ENCODE results near the gene CLEC20A.

Gene CLEC20A

DNA sequence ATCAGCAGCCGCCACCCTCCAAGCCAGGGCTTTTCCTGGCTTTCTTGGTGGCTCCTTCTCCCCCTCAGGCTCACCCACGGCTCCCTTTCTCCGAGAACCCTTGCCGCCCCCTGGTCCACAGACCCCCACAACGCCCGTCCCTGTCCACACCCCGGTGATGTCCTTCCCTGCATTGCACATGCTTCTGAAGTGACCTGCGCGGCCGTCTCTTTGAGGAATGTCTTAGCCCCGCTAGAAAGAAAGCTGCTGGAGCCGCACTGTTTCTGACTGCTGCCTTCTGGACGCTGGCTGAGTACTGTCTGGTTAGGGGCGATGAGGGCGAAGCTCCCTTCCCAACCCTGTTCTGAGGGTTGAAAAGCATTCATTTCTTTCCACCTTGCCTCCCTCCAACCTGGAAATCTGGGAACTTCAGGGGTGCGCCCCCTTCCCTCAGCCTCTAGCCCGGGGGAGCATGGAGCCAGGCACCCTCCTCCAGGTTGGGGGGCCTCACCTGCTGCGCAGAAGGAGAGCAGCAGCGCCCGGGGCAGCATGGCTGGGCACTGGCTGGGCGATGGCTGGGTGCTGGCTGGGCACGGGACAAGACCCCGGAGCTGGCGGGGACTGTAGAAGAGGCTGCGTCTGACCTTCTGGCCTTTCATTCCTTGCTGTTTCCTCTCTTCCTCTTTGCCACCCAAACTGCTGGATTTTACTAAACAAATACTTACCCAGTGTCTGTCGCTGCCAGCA lies at the start of gene CLEC20A:
CLEC20A (minus strand) TSS at position 555 of the 726 bp plus-strand sequence; CDS start at position 530, 25 bp downstream.
- DNase-seq = no peak
- TF ChIP-seq GATA1 (IDR thresholded peaks at IDR 0.05; ENCODE audit: low read depth, low read length) (no peak), POLR2A (IDR thresholded peaks at IDR 0.05; ENCODE audit: low read length) (no peak)

DNA sequence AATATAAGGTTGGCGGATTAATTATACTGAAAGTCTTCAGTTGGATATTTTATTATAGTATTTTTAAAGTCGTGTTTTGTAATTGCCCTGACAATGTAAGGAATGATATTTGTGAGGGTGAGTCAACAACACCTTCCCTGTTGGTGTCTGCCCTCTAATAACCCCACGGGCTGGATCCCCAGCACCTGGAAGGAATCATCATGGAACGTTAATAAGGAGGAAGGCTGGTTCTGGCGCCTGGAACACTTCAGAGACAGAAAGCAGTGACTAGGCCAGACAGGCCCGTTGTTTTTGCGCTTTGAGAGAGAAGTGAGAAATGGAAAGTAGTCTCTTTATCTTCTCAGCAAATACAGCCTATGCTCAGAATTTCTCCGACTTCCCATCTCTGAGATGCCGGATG lies 47.8 kb upstream of the CLEC20A start:
- TF ChIP-seq POLR2A (IDR thresholded peaks at IDR 0.05; ENCODE audit: low read length) (no peak), GATA1 (IDR thresholded peaks at IDR 0.05; ENCODE audit: low read depth, low read length) (no peak)
- DNase-seq = no peak

DNA sequence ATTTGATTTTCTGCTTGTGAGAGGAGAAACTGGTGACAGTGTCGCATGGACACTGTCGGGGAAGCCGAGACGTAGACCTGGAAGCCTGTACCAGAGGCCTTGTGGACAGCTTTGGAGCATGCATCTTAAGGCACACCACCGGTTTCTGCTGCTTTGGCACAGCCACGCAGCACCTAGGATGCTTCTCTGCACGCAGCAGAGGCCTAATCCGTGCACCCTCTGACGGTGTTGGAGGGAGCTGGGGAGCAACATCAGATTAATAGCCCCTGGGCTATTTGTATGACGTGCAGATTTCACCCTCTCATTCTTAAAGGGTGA lies 46.5 kb upstream of the CLEC20A start:
- DNase-seq = peak in 1 of 2 experiments; percentile 50
- no peak for TF ChIP-seq GATA1 (IDR thresholded peaks at IDR 0.05; ENCODE audit: low read depth, low read length)
- no peak for TF ChIP-seq POLR2A (IDR thresholded peaks at IDR 0.05; ENCODE audit: low read length)

DNA sequence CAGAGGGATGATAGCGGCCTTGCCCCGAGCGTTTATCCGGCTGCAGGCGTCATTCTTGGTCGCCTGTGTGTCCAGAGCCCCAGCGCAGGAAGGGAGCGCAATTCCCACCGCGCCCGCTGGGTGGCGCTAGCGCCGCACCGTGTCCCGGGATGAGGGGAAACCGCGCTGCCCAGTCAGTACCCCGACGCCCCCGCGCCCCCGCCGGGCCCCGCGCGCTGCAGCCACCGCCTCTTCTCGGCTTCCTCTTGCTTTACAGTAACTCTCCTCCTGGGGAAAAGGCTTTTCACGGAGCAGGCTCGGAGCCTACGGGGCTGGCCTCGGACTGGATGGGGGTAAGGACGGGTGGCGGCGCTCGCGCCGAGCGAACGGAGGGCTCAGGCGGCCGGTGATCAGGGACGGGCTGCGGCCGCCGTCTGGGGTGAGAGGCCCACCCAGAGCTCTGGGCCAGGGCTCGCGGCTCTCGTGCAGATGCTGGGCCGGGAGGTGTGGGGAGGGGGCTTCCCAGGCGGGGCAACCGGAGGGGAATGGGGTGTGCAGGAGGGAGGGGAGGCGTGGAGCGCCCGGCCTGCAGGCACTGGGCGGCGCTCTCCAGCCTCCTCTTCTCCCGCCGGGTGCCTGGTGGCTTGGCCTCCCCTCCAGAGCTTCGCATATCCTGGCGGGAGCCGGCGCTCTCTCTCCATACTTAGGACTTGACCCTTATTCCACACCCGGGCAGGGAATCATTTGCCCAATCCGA lies 46.0 kb upstream of the CLEC20A start:
- TF ChIP-seq GATA1 (IDR thresholded peaks at IDR 0.05; ENCODE audit: low read depth, low read length) (no peak), POLR2A (IDR thresholded peaks at IDR 0.05; ENCODE audit: low read length) (peak; percentile 35)
- DNase-seq = peak; percentile 86 to 93

DNA sequence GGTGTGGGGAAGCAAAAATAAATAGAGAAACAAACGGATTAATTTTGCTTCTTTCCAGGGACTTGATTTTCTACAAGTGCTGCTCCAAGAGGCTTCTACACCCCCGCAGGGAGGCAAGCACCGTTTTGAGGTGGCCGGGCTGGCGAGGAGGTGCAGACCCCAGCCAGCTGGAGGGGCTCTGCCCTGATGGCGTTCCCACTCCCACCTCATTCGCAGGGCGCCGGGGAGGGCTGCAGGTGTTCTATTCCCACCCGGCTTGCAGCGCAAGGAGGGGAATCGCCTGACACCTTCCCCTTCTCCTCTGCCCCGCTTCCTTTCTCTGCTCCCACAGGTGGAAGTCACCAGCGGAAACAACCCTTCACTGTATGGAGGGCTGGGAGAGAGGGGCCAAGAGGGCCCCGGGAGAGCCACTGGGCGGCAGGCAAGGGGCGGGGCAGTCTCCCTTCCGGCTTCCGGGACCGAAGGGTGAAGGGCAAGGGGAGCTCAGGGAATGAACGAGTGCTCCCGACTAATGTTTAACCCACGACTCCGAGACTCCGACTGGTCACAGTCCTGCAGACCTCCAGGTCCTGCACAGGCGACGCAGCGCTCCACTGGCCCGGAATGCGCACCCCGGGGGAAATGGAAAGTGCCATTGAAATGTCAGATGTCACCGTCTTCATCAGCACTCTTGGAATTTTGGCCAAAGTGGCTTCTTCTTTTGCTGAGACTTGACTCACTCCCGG lies 45.2 kb upstream of the CLEC20A start:
- DNase-seq = peak in 1 of 2 experiments; percentile 64
- TF ChIP-seq POLR2A (IDR thresholded peaks at IDR 0.05; ENCODE audit: low read length) (peak; percentile 48), GATA1 (IDR thresholded peaks at IDR 0.05; ENCODE audit: low read depth, low read length) (no peak)

DNA sequence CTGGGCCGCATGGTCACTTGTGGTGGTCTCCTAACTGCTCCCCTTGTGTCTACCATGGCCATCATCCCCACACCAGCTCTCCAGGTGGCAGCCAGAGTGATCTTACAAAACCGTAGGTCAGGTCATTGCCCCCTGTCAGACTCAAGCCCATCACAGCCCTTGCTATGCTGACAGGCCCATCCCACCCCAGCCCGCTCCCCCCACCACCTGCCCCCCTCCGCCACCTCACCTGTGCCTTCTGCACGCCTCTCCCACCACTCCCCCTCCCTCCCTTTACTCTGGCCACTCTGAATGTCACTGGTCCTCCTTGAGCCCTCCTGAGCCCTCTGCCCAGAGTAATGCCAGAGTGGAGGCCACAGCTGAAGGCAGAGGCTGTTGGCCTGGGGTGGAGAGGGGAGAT lies 44.6 kb upstream of the CLEC20A start:
- TF ChIP-seq GATA1 (IDR thresholded peaks at IDR 0.05; ENCODE audit: low read depth, low read length) (no peak), POLR2A (IDR thresholded peaks at IDR 0.05; ENCODE audit: low read length) (no peak)
- DNase-seq = no peak

DNA sequence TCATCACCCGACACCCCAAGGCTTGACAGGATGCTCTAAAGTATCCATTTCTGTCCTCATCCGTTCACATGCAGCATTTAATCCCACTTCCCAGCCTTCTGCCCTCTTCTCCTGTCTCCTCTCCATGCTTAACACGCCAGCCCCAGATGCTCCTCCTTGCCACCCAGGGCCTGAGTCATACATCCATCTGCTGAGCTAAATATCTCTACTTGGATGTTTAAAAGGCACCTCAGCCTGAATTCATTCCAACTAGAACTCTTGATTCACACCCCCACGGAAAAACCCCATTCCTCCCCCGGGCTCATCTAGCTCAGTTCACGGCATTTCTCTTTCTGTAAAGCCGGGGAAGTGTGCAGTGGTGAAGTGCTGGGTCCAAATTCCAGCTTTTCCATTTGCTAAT lies 43.9 kb upstream of the CLEC20A start:
- TF ChIP-seq GATA1 (IDR thresholded peaks at IDR 0.05; ENCODE audit: low read depth, low read length) = no peak
- DNase-seq = peak; percentile 68 to 82

DNA sequence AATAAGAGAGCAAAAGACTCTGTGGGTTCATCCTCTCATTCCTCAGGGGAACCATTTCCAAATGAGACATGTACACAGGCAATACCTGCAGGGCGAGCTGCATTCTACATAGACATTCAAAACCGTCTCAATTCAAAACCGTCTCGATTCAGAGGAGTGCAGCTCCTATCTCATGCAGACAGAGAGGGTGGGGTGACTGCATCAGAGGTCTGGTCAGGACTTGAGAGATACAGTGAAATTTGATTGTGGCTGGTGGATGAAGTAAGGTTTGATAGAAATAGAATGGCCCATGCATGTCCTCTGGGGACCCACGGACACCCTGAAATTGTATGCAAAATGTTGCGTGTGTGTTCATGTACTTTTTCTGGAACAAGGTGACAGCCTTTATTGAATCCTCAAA lies 43.4 kb upstream of the CLEC20A start:
- TF ChIP-seq POLR2A (IDR thresholded peaks at IDR 0.05; ENCODE audit: low read length) (peak; percentile 18), GATA1 (IDR thresholded peaks at IDR 0.05; ENCODE audit: low read depth, low read length) (peak; percentile 84)
- DNase-seq = peak; percentile 93 to 95

DNA sequence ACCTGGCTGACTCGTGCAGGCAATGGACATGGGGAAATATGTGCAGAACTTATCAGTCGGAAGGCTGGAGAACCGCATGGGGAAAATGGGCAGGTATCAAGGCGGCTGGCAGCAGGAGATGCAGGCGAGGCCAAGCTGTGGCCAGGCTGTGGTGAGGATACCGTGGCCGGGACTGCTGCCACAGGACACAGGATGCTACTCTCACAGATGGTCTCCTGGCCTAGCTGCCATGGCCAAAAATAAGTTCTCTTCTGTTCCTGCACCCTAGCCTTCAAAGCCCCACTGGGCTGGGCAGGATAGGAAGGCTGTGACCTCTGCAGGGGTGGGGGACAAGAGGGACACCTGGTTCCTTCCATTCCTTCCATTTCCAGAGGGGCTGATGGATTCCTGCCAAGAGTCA lies 42.5 kb upstream of the CLEC20A start:
- TF ChIP-seq GATA1 (IDR thresholded peaks at IDR 0.05; ENCODE audit: low read depth, low read length) (no peak), POLR2A (IDR thresholded peaks at IDR 0.05; ENCODE audit: low read length) (no peak)
- DNase-seq = peak in 1 of 2 experiments; percentile 36

DNA sequence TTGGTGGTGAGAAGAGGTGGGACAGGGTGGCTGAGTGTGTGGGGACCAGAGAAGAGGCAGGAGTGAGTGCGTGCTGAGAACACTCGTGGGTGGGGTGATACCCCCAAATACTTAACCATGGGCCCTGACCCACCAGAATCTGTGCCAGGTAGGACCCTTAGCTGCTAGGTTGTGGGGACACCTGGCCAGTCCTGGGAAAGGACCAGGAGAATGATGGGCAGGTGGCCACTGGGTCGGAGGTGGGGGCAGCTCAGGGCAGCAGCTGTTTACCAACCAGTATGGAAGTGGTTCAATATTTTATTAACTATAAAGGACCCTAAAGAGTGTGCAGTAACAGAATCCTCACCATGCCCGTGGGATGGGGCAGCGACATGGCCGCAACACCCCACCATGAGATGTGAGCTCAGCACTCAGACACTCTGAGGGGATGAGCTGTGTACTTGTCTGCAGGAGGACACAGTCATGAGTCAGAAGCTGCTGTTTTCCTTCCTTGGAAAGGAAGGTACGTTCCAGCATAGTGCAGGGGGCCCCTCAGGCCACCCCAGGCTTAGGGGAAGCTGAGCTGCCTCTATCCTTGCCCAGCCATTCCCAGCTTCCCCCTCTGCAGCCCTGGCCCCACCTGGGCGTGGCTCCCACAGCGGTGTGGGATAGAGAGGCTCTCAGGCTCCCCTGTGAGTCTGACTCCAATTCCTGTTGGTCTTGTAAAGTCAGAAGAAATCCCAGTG lies 41.6 kb upstream of the CLEC20A start:
- peak; percentile 24 to 44 for DNase-seq
- TF ChIP-seq GATA1 (IDR thresholded peaks at IDR 0.05; ENCODE audit: low read depth, low read length) = no peak
- TF ChIP-seq POLR2A (IDR thresholded peaks at IDR 0.05; ENCODE audit: low read length) = no peak

DNA sequence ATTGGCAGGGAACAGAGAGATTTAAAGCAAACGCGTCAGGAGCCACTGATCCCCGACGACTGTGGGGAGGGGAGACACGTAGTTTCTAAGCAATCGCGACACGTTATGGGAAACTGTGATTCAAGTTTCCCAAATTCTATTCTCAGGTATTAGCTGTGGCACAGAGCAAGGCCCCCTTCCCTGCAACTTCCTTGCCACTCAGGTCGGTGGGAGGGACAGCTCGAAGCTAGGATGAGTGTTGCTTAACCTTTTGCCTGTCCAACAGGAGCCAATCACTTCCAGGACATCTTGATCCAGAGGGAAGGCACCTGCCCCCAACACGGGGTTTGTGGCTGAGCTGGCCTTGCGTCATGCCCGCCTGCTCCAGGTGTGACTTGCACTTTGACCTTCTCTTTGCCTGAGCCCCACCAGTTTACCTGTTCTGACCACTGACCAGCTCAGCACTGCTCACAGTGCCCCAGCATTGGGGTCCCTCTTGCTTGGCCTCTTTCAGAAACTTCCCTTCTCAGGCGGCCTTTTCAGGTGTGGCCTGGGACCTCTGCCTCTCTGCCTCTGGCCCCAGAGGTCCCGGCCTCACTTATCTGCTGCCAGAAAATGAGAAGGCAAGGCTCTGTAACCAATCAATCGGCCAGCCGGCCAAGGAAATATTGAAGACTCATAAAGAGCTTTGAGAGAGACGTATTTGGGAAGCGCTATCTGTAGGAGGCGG lies 40.8 kb upstream of the CLEC20A start:
- TF ChIP-seq POLR2A (IDR thresholded peaks at IDR 0.05; ENCODE audit: low read length) = no peak
- TF ChIP-seq GATA1 (IDR thresholded peaks at IDR 0.05; ENCODE audit: low read depth, low read length) = no peak
- no peak for DNase-seq

DNA sequence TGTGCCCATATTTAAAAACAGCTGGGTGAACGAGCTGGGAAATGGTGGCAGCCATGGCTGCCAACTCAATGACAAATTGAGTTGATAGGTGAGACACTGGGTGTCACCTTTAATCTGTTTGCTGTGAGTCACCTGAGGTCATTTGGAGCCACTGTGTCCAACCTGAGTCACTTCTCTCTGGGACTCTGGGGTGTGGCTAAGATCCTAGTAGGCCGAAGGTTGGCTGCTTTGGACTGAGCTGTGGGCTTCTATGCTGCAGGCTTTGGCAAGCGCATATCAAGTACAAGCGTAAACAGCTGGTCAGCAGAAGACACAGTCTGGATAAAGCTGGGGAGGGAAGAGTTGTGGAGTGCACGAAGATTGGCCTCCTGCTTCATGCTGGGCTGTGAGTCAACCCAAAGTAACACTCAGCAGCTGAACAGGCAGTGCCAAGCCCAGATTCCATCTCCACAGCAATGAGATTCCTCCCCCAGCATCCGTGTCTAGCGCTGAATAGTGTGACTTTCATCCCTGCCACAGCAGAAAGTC lies 40.1 kb upstream of the CLEC20A start:
- peak; percentile 69 for DNase-seq
- TF ChIP-seq GATA1 (IDR thresholded peaks at IDR 0.05; ENCODE audit: low read depth, low read length) (no peak), POLR2A (IDR thresholded peaks at IDR 0.05; ENCODE audit: low read length) (no peak)

DNA sequence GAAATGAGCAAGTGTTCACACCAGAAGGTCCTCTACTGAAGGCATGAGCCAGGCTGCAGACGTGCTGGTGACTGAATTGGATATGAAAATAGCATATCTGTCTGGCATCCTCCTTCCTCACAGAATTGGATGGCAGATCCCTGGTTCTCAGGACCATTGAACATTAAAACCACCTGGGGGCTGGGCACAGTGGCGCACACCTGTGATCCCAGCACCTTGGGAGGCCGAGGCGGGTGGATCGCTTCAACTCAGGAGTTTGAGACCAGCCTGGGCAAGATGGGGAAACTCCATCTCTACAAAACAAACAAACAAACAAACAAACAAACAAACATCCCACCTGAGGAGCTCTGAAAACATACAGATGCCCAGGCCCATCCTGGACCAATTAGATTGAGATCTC lies 39.6 kb upstream of the CLEC20A start:
- no peak for TF ChIP-seq GATA1 (IDR thresholded peaks at IDR 0.05; ENCODE audit: low read depth, low read length)
- TF ChIP-seq POLR2A (IDR thresholded peaks at IDR 0.05; ENCODE audit: low read length) = no peak
- DNase-seq = no peak
